Esophagus mucosa (tissue), 1 donor: Measurements from ENCODE around the gene HTRA3. TPM values are rescaled to one million over a fixed set of nuclear protein-coding genes. Genes with fewer than 3 reads are reported as not detected.
A peak's percentile ranks its signal among the peaks of the same experiment; 100 is the strongest.

Experiments used
- ATAC-seq: fragments of 200-7000 bp; cut with Tn5 transposase; one replicate; pipeline ENCODE4 v1.9.1; 2020
- total RNA-seq: library from RNA; stranded (reverse); gene quantifications from one replicate; pipeline ENCODE4 v1.2.4, GENCODE V29; 2023
- donor health status: DM: yes; HTN: yes; CAD: no.

HTRA3 gene
- total RNA-seq, 1 donor from 2014 or later: 1.0 TPM

DNA sequence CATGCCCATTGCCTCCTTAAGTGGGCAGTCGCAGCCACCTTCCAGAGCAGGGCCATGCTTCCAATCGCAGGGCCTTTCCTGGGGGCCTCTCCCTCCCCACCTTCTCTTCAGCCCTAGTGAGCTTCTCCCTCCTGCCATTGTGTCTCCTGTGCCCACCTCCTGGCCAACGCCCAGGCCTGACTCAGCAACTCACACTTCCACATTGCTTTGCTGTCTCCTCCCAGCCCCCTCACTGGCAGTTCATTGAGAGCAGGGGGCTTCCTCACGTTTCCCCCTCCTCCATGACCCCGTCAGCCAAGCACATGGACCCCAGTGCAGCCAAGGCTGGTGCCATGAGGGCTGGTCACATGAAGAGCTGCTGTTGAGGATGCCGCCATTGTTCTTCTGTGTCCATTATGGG is 25.9 kb downstream of the HTRA3 start:
- no peak for ATAC-seq

DNA sequence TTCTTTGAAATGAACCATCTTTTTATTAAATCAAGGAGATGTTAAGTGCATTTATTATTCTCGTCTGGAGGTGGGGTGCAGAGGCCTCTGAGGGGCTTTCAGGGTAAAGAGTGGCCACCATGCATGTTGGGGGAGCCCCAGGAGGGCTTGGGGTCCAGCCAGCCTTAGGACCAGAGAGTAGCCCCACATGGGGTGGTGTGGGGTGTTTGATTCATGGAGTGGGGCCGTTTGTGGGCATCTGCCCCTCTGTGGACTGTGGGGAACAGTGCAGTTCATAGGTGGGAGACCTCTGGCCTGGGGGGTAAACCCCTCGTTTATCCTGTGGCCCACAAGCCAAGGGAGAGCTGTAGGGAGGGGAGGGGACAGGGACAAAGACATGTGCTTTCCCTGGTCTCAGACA is 26.9 kb downstream of the HTRA3 start:
- no peak for ATAC-seq

DNA sequence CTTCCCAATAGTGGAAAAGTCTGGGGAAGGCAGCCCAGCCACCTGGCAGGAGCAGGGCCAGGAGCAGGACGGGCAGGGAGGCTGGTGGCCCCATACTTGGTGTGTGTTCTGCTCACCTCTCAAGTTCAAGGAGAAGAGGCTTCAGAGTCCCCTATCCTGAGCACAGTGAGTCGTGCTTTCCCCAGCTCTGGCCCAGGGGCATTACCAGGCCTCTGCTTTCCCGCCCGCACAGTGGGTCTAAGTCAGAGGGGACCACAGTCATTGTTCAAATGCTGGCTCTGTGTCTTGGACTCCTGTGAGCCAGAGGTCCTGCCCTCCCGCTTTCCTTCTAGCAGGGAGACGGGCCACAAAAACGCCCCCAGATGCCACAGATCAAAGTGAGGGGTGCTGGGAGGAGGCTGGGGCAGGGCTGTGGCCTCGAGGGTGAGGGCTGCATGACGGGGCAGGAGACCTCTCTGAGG is 27.6 kb downstream of the HTRA3 start:
- no peak for ATAC-seq

DNA sequence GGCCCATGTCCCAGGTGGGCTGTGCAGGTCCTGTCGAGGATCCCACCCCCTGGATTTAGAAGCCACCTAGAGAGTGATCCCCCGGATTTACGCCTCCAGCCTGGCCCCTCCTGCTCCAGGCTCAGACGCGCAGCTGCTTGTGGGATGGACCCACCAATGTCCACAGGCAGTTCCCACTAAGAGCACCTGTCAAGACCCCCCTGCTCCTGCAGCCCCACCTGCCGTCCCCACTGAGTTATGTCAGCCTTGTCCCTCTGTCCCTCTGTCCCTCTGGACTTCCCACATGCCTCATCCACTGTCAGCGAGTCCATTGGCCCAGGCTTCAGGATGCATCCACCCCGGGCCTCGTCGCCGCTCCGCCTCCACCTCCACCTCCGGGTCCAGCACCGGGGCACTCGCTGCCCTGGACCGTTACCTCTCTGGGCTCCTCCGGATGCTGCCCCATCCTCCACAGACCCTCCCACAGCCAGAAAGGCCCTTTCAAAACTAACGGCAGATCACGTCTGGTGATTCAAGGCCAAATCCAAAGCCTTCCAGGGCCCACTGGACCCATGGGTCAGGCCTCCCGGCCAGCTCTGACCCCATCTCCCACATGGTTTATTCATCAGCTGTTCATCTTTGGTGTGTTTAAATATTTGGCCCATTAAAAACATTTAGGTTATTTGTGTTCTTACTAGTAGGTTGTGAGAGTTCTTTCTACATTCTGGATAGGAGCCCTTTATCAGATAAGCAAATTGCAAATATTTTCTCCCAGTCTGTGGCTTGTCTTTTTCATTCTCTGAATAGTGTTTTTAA is 28.3 kb downstream of the HTRA3 start:
- ATAC-seq: no peak

DNA sequence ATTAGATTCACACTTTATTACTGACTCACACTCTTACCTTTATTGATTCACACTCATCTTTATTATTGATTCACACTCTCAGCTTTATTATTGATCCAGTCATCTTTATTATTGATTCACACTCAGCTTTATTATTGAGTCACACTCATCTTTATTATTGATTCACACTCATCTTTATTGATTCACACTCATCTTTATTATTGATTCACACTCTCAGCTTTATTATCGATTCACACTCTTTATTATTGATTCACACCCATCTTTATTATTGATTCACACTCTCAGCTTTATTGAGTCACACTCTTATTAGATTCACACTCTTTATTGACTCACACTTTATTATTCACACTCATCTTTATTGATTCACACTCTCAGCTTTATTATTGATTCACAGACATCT is 31.3 kb downstream of the HTRA3 start:
- ATAC-seq: no peak

DNA sequence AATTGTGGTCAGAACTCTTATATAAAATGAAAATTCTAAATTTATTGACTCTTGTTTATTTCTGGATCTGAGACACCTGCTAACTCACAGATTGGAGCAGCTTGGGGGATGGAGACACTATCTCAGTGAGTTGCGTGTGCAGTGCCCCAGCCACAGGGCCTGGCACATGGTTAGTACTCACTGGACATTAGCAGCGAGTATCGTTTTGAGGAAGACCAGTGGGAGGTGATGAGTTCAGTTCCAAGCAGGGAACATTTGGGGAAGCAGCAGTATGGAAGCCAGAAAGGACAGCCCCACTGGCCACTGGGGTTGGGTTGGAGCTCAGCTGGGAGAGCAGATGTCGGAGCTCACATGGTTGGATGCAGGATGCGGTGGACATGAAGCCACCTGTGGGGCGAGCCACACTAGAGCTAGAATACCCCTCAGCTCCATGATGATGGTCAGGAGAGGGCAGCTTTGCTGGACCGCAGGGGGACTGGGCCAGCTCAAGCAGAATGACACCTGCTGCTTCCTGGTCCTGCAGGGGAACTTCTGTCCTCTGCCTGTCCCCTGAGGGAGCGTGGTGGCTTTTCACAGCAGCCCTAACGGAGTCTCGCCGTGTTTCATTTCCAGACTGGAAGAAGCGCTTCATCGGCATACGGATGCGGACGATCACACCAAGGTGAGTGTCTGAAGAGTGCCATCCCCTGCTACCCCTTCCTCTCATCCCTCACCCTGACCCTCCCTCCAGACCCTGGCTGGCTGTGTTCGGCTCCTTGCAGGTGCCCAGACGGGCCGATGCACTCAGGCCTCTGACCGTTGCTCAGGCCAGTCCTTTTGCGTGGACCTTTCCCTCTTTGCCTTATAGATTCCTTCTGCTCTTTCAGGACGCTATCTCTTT is 32.5 kb downstream of the HTRA3 start:
- no peak for ATAC-seq

DNA sequence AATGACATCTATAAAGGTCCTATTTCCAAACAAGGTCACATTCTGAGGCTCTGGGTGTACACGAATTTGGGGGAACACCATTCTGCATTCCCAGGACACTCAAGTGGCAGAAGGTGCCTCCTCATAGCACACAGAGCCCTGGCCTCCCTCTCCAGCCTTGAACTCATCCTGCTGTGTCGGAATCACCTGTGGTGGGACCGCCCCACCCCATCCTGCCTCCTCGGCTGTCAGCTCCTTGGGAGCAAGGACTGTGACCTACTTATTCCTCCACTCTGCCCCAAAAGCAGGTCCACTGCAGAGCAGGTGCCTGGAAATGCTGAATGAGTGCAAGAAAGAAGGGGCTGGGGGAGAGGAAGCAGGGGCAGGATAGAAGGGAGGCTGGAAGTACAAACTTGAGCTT is 33.5 kb downstream of the HTRA3 start:
- no peak for ATAC-seq

DNA sequence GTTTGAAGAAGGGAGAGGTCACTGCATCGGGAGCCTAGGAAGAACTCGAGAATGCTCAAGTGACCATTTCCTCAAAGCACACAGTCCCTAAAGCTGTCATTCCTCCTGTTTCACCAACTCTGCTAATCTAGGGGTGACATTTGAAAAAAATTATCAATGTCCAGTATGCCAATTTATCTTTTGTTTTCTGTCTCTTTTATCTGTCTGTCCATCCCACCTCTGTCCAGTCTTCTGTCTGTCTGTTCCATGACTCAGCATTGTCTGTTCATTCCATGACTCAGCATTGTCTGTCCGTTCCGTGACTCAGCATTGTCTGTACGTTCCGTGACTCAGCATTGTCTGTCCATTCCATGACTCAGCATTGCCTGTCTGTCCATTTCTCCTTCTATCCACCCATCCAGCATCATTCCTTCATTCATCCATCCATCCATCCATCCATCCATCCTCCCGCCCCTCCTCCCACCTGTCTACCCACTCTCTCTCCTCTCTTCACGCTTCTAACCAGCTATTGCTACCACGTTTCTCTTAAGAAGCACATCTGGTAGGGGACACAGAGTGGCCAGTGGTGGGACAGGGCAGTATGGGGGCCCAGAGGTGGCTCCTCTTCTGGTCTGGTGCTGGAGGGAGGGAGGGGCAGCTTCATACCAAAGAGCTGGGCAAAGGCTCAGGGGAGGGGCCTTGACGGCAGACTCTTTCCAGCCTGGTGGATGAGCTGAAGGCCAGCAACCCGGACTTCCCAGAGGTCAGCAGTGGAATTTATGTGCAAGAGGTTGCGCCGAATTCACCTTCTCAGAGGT is 34.1 kb downstream of the HTRA3 start:
- peak; percentile 63 for ATAC-seq

DNA sequence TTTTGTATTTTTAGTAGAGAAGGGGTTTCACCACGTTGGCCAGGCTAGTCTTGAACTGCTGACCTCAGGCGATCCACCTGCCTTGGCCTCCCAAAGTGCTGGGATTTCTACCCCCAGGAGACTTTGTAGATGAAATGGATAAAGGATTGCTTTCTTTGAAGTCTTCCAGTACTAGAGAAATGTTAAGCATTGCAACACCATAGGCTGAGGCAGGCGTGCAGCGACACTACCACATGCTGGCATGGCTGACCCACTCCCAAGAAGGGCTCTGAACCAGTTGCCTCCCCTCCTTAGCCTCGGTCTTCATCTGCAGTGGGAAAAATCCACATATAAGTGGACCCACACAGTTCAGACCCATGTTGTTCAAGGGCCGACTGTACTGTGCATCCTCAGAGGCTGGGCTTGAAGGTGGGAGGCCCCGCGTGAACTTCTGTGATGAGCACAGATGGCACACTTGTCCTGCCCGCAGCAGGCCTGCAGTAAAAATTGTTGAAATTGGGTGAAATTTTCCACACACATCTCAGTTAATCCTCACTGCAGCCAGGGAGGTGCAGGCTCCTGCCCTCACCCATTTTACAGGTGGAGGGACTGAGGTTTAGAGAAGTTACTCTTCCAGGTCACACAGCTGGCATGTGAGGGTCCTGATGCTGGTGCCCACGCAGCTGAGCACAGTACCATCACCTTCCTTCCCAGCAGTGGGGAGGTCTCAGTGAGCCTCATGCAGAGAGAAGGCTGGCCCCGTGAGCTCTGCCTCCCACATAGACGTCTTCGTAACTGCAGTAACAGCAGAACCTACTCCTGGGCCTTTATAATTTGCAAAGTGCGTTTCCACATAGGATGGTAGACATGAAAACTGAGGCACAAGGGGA is 35.5 kb downstream of the HTRA3 start:
- ATAC-seq: no peak

DNA sequence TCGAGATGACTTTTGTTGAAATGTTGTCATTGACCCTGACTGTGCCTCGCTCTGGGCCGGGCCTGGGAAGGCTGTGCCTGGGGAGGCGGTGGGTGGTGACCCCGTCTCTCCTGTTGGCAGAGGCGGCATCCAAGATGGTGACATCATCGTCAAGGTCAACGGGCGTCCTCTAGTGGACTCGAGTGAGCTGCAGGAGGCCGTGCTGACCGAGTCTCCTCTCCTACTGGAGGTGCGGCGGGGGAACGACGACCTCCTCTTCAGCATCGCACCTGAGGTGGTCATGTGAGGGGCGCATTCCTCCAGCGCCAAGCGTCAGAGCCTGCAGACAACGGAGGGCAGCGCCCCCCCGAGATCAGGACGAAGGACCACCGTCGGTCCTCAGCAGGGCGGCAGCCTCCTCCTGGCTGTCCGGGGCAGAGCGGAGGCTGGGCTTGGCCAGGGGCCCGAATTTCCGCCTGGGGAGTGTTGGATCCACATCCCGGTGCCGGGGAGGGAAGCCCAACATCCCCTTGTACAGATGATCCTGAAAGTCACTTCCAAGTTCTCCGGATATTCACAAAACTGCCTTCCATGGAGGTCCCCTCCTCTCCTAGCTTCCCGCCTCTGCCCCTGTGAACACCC is 36.4 kb downstream of the HTRA3 start:
- ATAC-seq: no peak

DNA sequence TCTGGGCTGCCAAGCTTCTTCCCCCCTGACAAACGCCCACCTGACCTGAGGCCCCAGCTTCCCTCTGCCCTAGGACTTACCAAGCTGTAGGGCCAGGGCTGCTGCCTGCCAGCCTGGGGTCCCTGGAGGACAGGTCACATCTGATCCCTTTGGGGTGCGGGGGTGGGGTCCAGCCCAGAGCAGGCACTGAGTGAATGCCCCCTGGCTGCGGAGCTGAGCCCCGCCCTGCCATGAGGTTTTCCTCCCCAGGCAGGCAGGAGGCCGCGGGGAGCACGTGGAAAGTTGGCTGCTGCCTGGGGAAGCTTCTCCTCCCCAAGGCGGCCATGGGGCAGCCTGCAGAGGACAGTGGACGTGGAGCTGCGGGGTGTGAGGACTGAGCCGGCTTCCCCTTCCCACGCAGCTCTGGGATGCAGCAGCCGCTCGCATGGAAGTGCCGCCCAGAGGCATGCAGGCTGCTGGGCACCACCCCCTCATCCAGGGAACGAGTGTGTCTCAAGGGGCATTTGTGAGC is 37.0 kb downstream of the HTRA3 start:
- no peak for ATAC-seq

DNA sequence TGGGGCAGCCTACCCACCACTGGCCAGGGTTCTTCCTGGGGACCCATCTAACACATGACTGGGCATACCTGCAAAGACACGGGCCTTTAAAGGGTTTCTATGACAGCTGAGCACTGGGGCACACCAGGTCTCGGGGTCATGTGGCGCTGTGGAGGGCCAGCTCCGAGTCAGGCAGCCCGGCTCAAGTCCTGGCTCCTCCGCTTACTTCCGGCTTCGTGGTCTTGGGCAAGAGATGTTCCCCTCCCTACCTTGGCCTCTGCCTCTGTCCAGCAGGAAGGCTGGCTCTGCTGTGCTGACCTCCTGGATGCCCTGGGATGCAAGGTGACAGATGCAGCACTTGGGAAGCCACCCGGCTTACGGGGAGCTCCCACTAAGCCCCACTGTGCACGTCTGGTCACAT is 37.6 kb downstream of the HTRA3 start:
- no peak for ATAC-seq

DNA sequence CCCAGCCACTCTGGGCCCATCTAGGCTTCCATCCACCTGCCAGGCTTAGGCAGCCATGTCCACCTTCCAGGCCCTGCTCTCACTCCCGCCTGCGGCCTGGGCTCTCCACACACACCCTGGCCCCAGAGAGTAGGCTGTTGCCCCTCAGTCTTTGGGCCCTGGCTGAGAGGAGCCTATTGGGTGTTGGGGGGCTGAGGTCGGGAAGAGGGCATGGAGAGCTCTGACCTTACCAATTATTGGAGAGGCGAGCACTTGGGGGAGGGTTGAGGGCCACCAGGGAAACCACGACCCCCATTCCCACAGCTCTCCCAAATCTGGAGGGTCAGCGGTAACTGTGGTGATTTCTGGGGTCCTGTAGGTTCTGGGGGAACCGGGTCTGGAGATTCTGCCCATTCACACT is 38.2 kb downstream of the HTRA3 start:
- no peak for ATAC-seq

DNA sequence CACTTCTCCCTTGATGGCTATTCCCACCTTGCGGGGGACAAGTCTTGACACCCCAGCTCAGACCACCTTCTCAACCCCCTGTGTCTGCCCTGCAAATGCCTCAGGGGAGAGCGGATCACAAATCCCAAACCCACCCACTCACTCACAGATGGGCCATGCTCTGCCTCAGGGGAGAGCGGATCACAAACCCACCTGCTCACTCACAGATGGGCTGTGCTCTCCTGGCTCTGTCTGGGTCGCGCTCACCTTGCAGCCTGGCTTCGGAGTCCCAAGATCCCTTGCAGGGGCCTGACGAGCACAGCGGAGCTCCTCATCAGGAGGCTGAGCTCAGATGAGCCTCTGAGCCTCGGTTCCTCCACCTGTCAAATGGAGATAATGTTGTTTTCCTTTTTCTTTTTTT is 38.6 kb downstream of the HTRA3 start:
- no peak for ATAC-seq

DNA sequence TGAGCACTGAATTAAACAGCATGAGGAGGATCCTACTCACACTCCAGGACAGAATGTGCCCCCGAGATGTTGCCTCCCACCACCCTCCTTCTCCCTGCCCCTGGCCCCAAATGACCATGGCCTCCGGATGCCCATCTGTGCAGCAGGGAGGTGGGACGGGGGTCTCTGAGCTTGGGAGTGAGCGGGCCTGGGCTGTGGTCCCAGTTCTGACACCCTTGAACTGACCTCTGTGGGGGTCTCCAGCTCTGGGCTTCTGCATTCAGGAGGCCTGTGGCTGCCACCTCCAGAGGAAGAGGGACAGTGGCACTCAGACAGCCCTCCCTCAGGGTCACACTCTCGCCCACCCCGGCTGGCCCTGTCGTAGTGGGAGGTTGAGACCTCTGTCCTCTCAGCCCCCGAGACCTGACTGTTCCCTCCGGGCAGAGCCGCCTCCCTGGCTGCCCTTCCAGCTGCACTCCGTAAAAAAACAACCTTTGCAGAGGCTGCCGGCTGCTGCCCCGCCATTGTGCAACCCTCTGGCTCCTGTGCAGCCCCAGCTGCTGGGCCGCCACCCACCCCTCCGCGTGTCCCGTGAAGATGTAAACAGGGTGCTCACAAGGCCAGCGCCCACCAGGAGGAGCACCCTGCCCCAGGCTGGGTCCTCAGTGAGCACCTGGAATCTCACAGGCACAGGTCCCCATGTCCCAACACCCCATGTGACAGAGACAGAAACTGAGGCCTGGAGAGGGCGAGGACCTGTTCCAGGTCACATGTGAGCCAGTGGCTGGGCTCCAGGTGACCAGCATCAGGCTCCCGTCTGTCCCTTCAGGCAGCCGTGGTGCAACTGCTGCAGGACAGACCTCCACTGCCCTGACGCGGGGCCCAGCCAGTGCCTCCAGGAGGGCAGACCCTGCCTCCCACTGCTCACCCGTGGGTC is 39.6 kb downstream of the HTRA3 start:
- no peak for ATAC-seq

DNA sequence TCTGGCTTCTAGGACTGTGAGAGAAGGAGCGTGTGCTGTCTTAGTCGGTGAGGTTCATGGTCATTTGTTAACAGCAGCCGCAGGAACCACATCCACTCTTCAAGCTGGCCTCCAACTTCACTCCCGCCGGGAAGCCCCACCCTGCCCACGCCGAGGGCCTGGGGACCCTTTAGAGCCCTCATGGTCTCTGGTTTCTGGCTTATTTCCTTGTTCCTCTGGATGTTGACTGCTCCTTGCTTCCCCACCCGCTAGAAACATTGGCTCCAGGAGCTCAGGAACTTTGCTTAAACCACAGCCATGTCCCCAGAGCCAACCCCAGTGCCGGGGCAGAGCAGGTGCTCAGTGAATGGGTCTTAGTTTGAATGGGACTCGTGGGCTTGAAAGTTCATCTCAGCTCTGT is 40.8 kb downstream of the HTRA3 start:
- no peak for ATAC-seq

DNA sequence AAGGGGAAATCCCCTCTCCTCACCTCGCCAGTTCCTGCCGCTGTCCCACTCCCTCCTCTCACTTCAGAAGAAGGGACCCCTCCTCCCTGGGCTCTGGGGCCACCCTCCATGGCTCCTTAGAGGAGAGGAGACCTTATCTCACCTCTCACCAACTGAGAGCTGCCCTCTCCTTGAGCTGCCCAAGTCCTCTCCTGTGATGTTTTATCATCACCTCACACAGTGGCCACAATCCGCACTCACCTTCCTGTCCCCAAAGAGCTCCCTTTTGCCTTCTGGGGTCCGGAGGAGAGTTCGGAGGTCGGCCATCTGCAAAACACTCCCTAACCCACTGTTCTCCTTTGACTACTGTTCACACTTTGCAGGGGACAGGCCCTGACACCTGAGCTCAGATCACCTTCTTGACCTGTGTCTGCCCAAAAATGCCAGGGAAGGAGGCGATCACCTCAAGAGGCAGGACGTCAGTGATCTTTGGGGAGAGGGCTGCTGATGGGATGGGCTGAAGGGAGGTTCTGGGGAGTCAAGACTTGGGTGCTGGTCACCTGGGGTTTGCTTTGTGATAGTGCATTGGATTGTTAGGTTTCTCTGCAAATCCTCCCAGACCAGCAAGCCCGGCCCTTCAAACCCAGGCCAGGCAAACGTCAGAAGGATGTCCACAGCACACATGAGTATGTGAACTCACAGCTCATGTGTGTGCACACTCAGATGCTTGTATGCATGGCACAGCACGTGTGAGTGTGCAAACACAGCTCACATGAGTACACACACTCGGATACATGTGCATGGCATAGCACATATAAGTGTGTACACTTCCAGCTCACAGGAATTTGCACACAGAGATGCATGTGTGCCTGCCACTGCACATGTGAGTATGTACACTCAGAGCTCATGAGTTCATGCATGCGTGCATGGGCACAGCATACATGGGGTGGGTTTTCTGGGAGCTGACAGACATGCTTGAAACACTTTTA is 41.8 kb downstream of the HTRA3 start:
- ATAC-seq: no peak

DNA sequence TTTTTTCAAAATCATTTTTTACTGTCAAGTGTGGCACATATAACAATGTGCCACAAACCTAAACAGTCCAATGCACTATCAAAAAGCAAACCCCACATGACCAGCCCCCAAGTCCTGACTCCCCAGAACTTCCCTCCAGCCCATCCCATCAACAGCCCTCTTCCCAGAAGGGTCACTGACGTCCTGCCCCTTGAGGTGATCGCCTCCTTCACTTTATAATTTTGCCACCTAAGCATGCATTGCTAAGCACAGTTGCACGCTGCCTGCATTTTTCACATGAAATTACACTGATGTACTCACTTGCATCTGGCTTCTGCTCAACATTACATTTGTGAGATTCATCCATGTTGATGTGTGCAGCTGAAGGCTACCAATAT is 42.5 kb downstream of the HTRA3 start:
- no peak for ATAC-seq

DNA sequence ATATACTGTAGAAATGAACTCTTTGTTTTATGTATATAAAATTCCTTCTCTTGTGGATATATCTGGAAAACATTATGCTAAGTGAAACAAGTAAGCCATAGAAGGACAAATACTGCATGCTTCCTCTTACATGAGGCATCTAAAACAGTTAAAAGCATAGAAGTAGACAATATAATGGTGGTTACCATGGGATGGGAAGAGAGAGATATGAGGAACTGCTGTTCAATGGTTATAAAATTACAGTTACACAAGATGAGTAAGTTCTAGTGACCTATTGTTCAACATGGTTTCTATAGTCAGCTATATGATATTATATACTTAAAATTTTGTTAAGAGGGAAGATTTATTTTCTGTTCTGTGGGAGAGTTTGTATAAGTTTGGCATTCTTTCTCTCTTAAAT is 43.4 kb downstream of the HTRA3 start:
- ATAC-seq: no peak
